Bone marrow (tissue), 2 donors: ENCODE measurements around the gene CLN3.
"Not testable (repeated sequence)": the region's sequence is repeated elsewhere in the genome, so short reads cannot be mapped to it uniquely, and the experiment has no call there.

Experiments
- DNase-seq, 2 donors: peaks; one replicate each; lab custom pipeline; 2025; lab: John Stamatoyannopoulos, UW

CLN3 gene

GRCh38 chr16:28494121-28494851 is 2.4 kb upstream of the CLN3 start, which contains the start of gene APOBR:
Gene APOBR (plus strand): TSS chr16:28494643. CDS start chr16:28494682, 39 bp downstream.
- DNase-seq: peak; percentile 79 to 99

- no peak for DNase-seq
Measured at GRCh38 chr16:28492511-28492910, 637 bp upstream of the CLN3 start.

- DNase-seq: no peak
Measured at GRCh38 chr16:28491230-28491969, 474 bp downstream of the CLN3 start.

DNA sequence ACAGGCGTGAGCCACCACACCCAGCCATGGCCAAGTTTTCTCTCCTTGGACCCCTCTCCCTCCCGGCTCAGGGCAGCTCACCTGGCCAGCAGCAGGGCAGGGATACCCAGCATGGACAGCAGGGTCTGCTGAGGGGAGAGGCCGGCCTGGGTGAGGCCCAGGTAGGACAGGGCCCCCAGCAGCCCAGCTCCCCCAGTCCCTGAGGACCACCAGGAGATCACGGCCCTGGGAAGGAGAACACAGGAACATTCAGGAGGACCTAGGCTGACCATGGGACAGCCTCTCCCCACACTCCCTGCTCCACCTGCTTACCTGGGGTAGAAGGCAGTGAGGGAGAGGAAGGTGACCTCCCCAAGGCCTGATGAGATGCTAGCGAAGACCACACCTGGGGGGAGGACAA is 5.6 kb downstream of the CLN3 start:
- no peak for DNase-seq

GRCh38 chr16:28483361-28483760 is 8.5 kb downstream of the CLN3 start:
- not testable (repeated sequence) for DNase-seq

DNA sequence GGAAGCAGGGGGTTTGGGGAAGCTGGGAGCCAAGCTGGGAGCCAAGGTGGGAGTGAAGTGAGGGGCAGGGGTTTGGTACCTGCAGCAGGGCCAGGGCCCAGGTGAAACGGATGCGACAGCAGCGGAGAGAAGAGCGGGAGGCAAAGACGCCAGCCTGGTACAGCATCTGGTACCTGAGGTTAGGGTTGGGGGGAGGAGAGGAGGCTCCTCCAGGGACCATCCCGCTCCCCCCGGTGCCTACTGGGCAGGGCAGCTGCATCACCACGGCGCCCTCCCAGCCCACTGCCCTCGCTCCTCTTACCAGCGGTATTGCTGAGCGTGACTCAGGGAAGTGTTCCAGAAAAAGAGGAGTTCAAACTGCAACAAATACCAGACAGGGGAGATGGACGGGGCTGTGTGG is 9.8 kb downstream of the CLN3 start:
- DNase-seq: no peak

DNA sequence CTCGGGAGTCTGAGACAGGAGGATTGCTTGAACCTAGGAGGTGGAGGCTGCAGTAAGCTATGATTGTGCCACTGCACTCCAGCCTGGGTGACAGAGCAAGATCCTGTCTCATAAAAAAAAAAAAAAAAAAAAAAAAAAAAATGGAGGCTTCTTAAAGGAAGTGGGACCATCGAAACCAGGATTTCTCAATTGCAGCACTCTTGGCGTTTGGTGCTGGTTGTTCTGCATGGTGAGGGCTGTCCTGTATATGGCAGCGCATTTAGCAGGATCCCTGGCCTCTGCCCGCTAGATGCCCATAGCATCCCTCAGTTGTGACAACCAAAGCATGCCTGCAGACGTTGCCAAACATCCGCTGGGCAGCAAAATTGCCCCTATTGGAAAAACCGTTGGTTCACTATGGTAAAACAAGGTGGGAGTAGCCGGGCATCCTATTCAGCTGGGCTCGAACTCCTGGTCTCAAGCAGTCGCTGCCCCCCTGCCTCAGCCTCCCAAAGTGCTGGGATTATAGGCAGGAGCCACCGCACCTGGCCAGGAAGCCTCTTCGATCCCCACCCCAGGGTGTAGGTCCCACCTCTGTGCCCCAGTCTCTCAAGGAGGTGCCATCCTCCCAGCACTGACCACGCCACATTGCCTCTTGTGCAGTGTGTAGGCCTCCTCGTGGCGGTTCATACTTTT is 13.2 kb downstream of the CLN3 start:
- DNase-seq: no peak

GRCh38 chr16:28477311-28477920 is 14.5 kb downstream of the CLN3 start:
- no peak for DNase-seq

GRCh38 chr16:28475221-28475620 is 16.7 kb downstream of the CLN3 start:
- DNase-seq: no peak

DNA sequence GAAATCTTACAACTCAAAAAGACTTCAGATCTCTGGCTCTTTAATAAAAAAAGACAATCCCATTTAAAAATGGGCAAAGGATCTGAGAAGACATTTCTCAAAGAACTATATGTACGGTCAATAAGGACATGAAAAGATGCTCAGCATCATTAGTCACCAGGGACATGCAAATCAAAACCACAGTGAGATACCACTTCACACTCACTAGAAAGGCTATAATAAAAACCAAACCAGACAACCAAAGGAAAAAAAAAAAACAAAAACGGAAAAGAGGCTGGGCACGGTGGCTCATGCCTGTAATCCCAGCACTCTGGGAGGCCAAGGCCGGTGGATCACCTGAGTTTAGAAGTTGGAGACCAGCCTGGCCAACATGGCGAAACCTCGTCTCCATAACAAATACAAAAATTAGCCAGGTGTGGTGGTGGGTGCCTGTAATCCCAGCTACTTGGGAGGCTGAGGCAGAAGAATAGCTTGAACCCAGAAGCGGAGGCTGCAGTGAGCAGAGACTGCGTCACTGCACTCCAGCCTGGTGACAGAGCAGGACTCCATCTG is 18.1 kb downstream of the CLN3 start:
- no peak for DNase-seq

GRCh38 chr16:28447081-28447480 is 44.8 kb downstream of the CLN3 start:
- DNase-seq: not testable (repeated sequence)

GRCh38 chr16:28446388-28446787 is 45.5 kb downstream of the CLN3 start:
- not testable (repeated sequence) for DNase-seq

- not testable (repeated sequence) for DNase-seq
Measured at GRCh38 chr16:28443943-28444342, 47.9 kb downstream of the CLN3 start.

DNA sequence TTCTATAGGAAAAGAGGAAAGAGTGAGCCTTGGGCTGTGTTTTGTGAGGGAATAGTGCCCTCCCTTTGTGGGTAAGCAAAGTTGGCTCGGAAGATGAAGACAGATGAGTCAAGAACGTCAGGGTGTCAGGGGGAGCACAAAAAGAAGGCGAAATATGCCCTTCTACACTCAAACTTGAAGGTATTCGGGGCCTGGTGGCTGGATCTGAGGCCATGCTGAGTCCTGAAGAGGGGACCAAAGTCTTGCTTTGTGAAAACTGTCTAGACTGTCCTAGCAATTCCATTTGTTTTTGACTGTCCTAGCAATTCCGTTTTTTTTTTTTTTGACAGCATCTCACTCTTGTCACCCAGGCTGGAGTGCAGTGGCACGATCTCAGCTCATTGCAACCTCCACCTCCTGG is 53.0 kb downstream of the CLN3 start:
- not testable (repeated sequence) for DNase-seq

DNA sequence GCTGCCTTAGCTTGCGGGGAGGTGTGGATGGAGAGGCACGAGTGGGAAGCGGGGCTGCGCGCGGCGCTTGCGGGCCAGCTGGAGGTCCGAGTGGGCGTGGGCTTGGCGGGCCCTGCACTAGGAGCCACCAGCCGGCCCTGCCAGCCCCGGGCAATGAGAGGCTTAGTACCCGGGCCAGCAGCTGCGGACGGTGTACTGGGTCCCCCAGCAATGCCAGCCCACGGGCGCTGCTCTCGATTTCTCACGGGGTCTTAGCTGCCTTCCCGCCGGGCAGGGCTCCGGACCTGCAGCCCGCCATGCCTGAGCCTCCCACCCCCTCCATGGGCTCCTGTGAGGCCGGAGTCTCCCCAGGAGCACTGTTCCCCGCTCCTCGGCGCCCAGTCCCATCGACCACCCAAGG is 56.5 kb downstream of the CLN3 start:
- not testable (repeated sequence) for DNase-seq
